HCT116 (cell line): ENCODE results near the gene FOXF1. TPM values are rescaled to one million over a fixed set of nuclear protein-coding genes. Genes with fewer than 3 reads are reported as not detected.

Source experiments
- ATAC-seq: fragments of 200-7000 bp; cut with Tn5 transposase; 2 replicates; pipeline ENCODE4 v1.9.1; 2020; ENCODE audit warnings: mild to moderate bottlenecking, moderate library complexity
- BruUV-seq: library from RNA; stranded (reverse); fragments of 400-500 nt; replicated peaks from 2 replicates; lab custom pipeline; 2021; lab: Mats Ljungman, UMichigan
- CTCF ChIA-PET: fragments of 300-600 bp; sonication (Branson Sonifier 250); formaldehyde crosslinking; loops from one replicate; lab custom pipeline; 2021; ENCODE audit warnings: antibody characterized with exemption; lab: Charles Lee
- POLR2A ChIA-PET: fragments of 300-600, 350-600 bp; sonication (Branson Sonifier 250); formaldehyde crosslinking; loops from one replicate; lab custom pipeline; 2021; ENCODE audit warnings: antibody characterized with exemption; lab: Charles Lee
- RAD21 ChIA-PET, 2 experiments: fragments of 300-600 bp; sonication (Branson Sonifier 250); formaldehyde crosslinking; loops; one replicate each; lab custom pipeline; 2023; ENCODE audit warnings: low total read pairs in 2 of 2; ENCODE audit not compliant: uncharacterized antibody in 2 of 2, unreplicated experiment in 2 of 2, low non-redundant PET in 1 of 2; lab: Charles Lee
- DNase-seq: peaks from one replicate; pipeline ENCODE4 v3.0.0-alpha.2; 2010; ENCODE audit warnings: low read depth, low spot score
- H2AFZ ChIP-seq: fragments of 200-600 bp; shearing (Covaris generic), sonication (generic); 2 replicates; pipeline ENCODE4 v1.6.1; 2017; ENCODE audit warnings: low read depth, mixed run types, mixed read lengths, antibody characterized with exemption, low read length; ENCODE audit not compliant: poor library complexity, severe bottlenecking
- H3K27ac ChIP-seq: 2 replicates; pipeline ENCODE4 v1.5.1; 2012; ENCODE audit warnings: low read depth, low read length
- H3K27me3 ChIP-seq: fragments of 200-600 bp; sonication (generic); 2 replicates; pipeline ENCODE4 v1.6.1; 2016; ENCODE audit warnings: mixed run types, low read length, mixed read lengths; ENCODE audit not compliant: insufficient read depth
- H3K36me3 ChIP-seq, 2 experiments: fragments of 200-500 bp in 1 of 2; fragments of 200-600 bp in 1 of 2; sonication (Bioruptor generic) in 1 of 2; sonication (generic) in 1 of 2; 2 replicates each; pipeline versions ENCODE4 v1.5.1 to v1.6.1; 2014 to 2016; ENCODE audit warnings: low read length in 2 of 2, inconsistent platforms in 1 of 2, mixed read lengths in 1 of 2, mixed run types in 1 of 2; ENCODE audit not compliant: insufficient read depth in 2 of 2, control insufficient read depth in 1 of 2
- H3K4me1 ChIP-seq, 2 experiments: fragments of 200-600 bp in 1 of 2; sonication (generic) in 1 of 2; 2 replicates each; pipeline versions ENCODE4 v1.5.1 to v1.6.1; 2012 to 2017; ENCODE audit warnings: low read length in 2 of 2, inconsistent platforms in 1 of 2, mild to moderate bottlenecking in 1 of 2, mixed read lengths in 1 of 2, mixed run types in 1 of 2, moderate library complexity in 1 of 2; ENCODE audit not compliant: insufficient read depth in 2 of 2, control insufficient read depth in 1 of 2
- H3K4me2 ChIP-seq: fragments of 200-600 bp; sonication (generic); 2 replicates; pipeline ENCODE4 v1.6.1; 2017; ENCODE audit warnings: mixed run types, low read length, mixed read lengths
- H3K4me3 ChIP-seq, 2 experiments: fragments of 200-600 bp in 1 of 2; sonication (generic) in 1 of 2; replicated peaks in 1 of 2; 2 replicates each; pipeline ENCODE4 v1.5.1; 2011 to 2016; ENCODE audit warnings: low read length in 2 of 2, control low read depth in 1 of 2, low read depth in 1 of 2, mild to moderate bottlenecking in 1 of 2, mixed read lengths in 1 of 2, mixed run types in 1 of 2
- H3K79me2 ChIP-seq: fragments of 200-600 bp; sonication (generic); 2 replicates; pipeline ENCODE4 v1.6.1; 2017; ENCODE audit warnings: mild to moderate bottlenecking, mixed run types, low read length, moderate library complexity, mixed read lengths; ENCODE audit not compliant: insufficient read depth
- H3K9ac ChIP-seq: fragments of 200-600 bp; sonication (generic); 2 replicates; pipeline ENCODE4 v1.6.1; 2016; ENCODE audit warnings: low read length, mixed read lengths
- H3K9me2 ChIP-seq: fragments of 200-600 bp; sonication (generic), shearing (Covaris generic); 2 replicates; pipeline ENCODE4 v1.6.1; 2017; ENCODE audit warnings: mixed run types, mild to moderate bottlenecking, moderate library complexity; ENCODE audit not compliant: insufficient read depth
- H3K9me3 ChIP-seq, 2 experiments: fragments of 200-500 bp in 1 of 2; fragments of 200-600 bp in 1 of 2; sonication (Bioruptor generic) in 1 of 2; sonication (generic) in 1 of 2; 2 replicates each; pipeline ENCODE4 v1.6.1; 2014 to 2017; ENCODE audit warnings: low read length in 2 of 2, mixed read lengths in 2 of 2, inconsistent platforms in 1 of 2, low read depth in 1 of 2, mild to moderate bottlenecking in 1 of 2, mixed run types in 1 of 2, moderate library complexity in 1 of 2; ENCODE audit not compliant: control insufficient read depth in 1 of 2, insufficient read depth in 1 of 2
- H4K20me1 ChIP-seq: fragments of 200-600 bp; sonication (generic), shearing (Covaris generic); 2 replicates; pipeline ENCODE4 v1.6.1; 2017; ENCODE audit warnings: mixed run types, mild to moderate bottlenecking, moderate library complexity; ENCODE audit not compliant: insufficient read depth
- CEBPB ChIP-seq: IDR thresholded peaks from 2 replicates; pipeline ENCODE4 v1.6.1; 2012; ENCODE audit warnings: low read depth
- CTCF ChIP-seq, 3 experiments: fragments of 200-600 bp in 1 of 3; sonication (generic) in 1 of 3; IDR thresholded peaks in 2 of 3; conservative IDR thresholded peaks in 1 of 3; 2 replicates each; pipeline ENCODE4 v1.5.1; 2012 to 2017; ENCODE audit warnings: low read depth in 2 of 3, low read length in 2 of 3, antibody characterized with exemption in 1 of 3, borderline replicate concordance in 1 of 3, control low read depth in 1 of 3, mild to moderate bottlenecking in 1 of 3, mixed read lengths in 1 of 3, mixed run types in 1 of 3, moderate library complexity in 1 of 3; ENCODE audit not compliant: insufficient read depth in 1 of 3
- MAX ChIP-seq: IDR thresholded peaks from 2 replicates; pipeline ENCODE4 v1.6.1; 2012
- POLR2A ChIP-seq: IDR thresholded peaks from 2 replicates; pipeline ENCODE4 v1.7.0; 2011; ENCODE audit warnings: borderline replicate concordance; ENCODE audit not compliant: insufficient read depth, insufficient read length; ENCODE audit errors: extremely low read depth
- RAD21 ChIP-seq: IDR thresholded peaks from 2 replicates; pipeline ENCODE4 v1.6.1; 2012; ENCODE audit warnings: low read depth, mild to moderate bottlenecking
- SIN3A ChIP-seq: IDR thresholded peaks from 2 replicates; pipeline ENCODE4 v1.6.1; 2012; ENCODE audit warnings: low read depth
- TCF7L2 ChIP-seq: IDR thresholded peaks from 2 replicates; pipeline ENCODE4 v1.7.0; 2011; ENCODE audit warnings: borderline replicate concordance, inconsistent platforms; ENCODE audit not compliant: insufficient read depth, insufficient read length; ENCODE audit errors: extremely low read depth
- YY1 ChIP-seq: IDR thresholded peaks from 2 replicates; pipeline ENCODE4 v1.6.1; 2011; ENCODE audit warnings: low read length, low read depth, moderate library complexity, mild to moderate bottlenecking; ENCODE audit not compliant: insufficient replicate concordance; ENCODE audit errors: extremely low read depth
- ZBTB33 ChIP-seq: IDR thresholded peaks from 2 replicates; pipeline ENCODE4 v1.6.1; 2011; ENCODE audit warnings: mild to moderate bottlenecking, low read length, moderate library complexity; ENCODE audit not compliant: insufficient replicate concordance; ENCODE audit errors: extremely low read depth
- intact Hi-C: fragments of 100-400 bp; cut with micrococcal nuclease; formaldehyde crosslinking; loops from 2 replicates; pipeline ENCODE4 v1.10.0; 2022
- total RNA-seq: library from RNA; stranded (reverse); gene quantifications from one replicate; pipeline ENCODE4 v1.2.1, GENCODE V29; 2021; ENCODE audit not compliant: unreplicated experiment

The FOXF1 gene
- total RNA-seq, 1 experiment from 2014 or later = 2.4 TPM

GRCh38 chr16:86464044-86464443, 46.3 kb upstream of the FOXF1 start:
- Histone ChIP-seq H3K4me2 (no peak overlapping the region), H2AFZ (no peak overlapping the region), H3K9me2 (no peaks in the 10 kb centered on the region), H3K27ac (no peak overlapping the region), H4K20me1 (no peaks in the 10 kb centered on the region), H3K4me3 (no peak overlapping the region), H3K4me1 (no peaks in the 10 kb centered on the region), H3K9me3 (no peaks in the 10 kb centered on the region), H3K9ac (no peak overlapping the region), H3K27me3 (peaks cover 6% of the 10 kb centered on the region; the same call in 1 of the 2 replicates), H3K36me3 (no peaks in the 10 kb centered on the region), H3K79me2 (no peaks in the 10 kb centered on the region)
- RAD21 ChIA-PET = no interaction called here
- DNase-seq = no peak
- BruUV-seq = no TSS peak
- no peak for ATAC-seq
- CTCF ChIA-PET = no interaction called here
- POLR2A ChIA-PET = no interaction called here
- no peak for TF ChIP-seq ZBTB33
- TF ChIP-seq TCF7L2 = no peak
- TF ChIP-seq YY1 = no peak
- TF ChIP-seq CTCF (IDR thresholded peaks at IDR 0.05 in 2 of 3, conservative IDR thresholded peaks at IDR 0.05 in 1 of 3; ENCODE audit: borderline replicate concordance in 1 of 3, insufficient read depth in 1 of 3, low read depth in 2 of 3, low read length in 2 of 3) = no peak
- no peak for TF ChIP-seq RAD21
- TF ChIP-seq MAX = no peak
- no peak for TF ChIP-seq POLR2A
- TF ChIP-seq SIN3A = no peak
- TF ChIP-seq CEBPB = no peak
- intact Hi-C loops = no loop called here
